Measurements from ENCODE around the gene GRM4. TPM values are rescaled to one million over a fixed set of nuclear protein-coding genes. Genes with fewer than 3 reads are reported as not detected.

The GRM4 gene
- total RNA-seq, 1 donor from 2014 or later, result 1.2 TPM

DNA sequence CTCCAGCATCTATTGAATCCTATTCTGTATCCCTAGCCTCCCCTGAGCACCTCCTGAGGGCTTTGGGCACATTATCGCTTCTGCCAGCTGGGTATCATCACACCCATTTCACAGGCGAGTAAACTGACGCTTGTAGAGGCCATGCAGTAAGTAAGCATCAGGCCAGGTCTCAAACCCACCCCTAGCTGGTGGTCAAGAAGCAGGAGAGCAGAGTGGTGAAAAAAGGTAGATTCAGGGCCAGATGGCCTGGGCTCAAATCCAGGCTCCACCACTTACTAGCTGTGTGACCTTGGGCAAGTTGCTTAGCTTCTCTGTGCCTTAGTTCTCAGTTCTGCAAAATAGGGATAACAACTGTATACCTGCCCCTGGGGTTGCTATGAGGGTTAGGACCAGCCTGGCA, 19.9 kb downstream of the GRM4 start:
- Histone ChIP-seq H3F3A (ENCODE audit: low read depth) (peaks cover 1% of the 10 kb centered on the region), H3K4me2 (no peak overlapping the region), H3K4me3 (no peak overlapping the region), H3K36me3 (no peaks in the 10 kb centered on the region), H3K79me2 (ENCODE audit: low read depth) (no peaks in the 10 kb centered on the region), H3K9me3 (ENCODE audit: low read depth) (no peaks in the 10 kb centered on the region), H3K4me1 (no peaks in the 10 kb centered on the region), H3K9ac (no peak overlapping the region), H3K27me3 (no peaks in the 10 kb centered on the region), H4K20me1 (ENCODE audit: low read depth) (peaks cover under 1% of the 10 kb centered on the region), H3K27ac (no peak overlapping the region), H2AFZ (replicated peaks) (no peak overlapping the region)
- no peaks in the 10 kb centered on the region for H3K36me3 Mint-ChIP-seq
- peaks cover 3% of the 10 kb centered on the region for H3K4me1 Mint-ChIP-seq
- no peak for DNase-seq (ENCODE audit: low spot score)
- H3K27me3 Mint-ChIP-seq (ENCODE audit: insufficient read depth, low read depth), result peaks cover 10% of the 10 kb centered on the region
- no peaks in the 10 kb centered on the region for H3K9me3 Mint-ChIP-seq
- H3K27ac Mint-ChIP-seq, result no peak overlapping the region
- H3K4me3 Mint-ChIP-seq, result no peak overlapping the region
- TF ChIP-seq EZH2phosphoT487 (IDR thresholded peaks at IDR 0.05) (no peak), EZH2 (IDR thresholded peaks at IDR 0.05) (no peak)
- TF ChIP-seq, protein P1, sequence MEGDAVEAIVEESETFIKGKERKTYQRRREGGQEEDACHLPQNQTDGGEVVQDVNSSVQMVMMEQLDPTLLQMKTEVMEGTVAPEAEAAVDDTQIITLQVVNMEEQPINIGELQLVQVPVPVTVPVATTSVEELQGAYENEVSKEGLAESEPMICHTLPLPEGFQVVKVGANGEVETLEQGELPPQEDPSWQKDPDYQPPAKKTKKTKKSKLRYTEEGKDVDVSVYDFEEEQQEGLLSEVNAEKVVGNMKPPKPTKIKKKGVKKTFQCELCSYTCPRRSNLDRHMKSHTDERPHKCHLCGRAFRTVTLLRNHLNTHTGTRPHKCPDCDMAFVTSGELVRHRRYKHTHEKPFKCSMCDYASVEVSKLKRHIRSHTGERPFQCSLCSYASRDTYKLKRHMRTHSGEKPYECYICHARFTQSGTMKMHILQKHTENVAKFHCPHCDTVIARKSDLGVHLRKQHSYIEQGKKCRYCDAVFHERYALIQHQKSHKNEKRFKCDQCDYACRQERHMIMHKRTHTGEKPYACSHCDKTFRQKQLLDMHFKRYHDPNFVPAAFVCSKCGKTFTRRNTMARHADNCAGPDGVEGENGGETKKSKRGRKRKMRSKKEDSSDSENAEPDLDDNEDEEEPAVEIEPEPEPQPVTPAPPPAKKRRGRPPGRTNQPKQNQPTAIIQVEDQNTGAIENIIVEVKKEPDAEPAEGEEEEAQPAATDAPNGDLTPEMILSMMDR (IDR thresholded peaks at IDR 0.05), result no peak

DNA sequence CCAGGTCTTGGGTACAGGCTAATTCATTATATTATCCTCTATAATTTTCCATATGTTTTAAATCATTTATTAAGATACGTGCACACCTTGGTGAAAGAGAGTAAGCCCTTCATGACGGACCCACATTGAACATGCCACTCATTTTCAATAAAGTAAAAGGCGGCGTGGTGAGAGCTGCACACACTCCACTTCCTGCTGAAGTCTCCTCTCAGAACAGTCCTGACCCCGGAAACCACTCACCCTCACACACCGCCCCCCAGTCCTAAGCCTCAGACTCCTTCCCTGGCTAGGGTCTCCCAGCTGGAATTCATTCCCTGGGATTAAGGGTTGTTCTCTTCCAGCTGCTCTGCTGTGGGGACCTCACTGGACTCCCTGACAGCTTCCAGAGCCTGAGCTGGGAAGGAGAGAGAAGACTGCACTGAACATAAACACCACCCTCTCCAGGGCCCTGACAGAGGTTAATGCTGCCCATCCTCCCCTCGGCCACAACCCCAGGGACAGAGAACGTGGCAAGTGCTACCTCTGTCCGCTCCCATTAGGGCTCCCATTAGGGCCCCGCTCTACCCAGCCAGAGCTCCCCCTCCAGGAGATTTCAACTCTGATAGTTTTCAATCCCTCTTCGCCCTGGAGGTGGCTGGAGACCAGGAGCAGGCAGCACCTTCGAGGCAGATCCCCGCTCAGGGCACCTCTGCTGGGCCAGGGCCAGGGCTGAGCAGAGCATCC, 24.8 kb downstream of the GRM4 start:
- Histone ChIP-seq H2AFZ (replicated peaks) (no peak overlapping the region), H3K9me3 (ENCODE audit: low read depth) (no peaks in the 10 kb centered on the region), H4K20me1 (ENCODE audit: low read depth) (peaks cover 4% of the 10 kb centered on the region), H3K36me3 (no peaks in the 10 kb centered on the region), H3K4me2 (no peak overlapping the region), H3K27me3 (no peaks in the 10 kb centered on the region), H3K27ac (no peak overlapping the region), H3K4me1 (no peaks in the 10 kb centered on the region), H3K9ac (no peak overlapping the region), H3F3A (ENCODE audit: low read depth) (no peaks in the 10 kb centered on the region), H3K79me2 (ENCODE audit: low read depth) (no peaks in the 10 kb centered on the region), H3K4me3 (no peak overlapping the region)
- peak; percentile 41 for DNase-seq (ENCODE audit: low spot score)
- Mint-ChIP-seq H3K4me1 (peaks cover 7% of the 10 kb centered on the region), H3K27me3 (ENCODE audit: insufficient read depth, low read depth) (peaks cover 13% of the 10 kb centered on the region), H3K4me3 (no peak overlapping the region), H3K36me3 (no peaks in the 10 kb centered on the region), H3K9me3 (no peaks in the 10 kb centered on the region), H3K27ac (no peak overlapping the region)
- no peak for TF ChIP-seq EZH2 (IDR thresholded peaks at IDR 0.05)
- no peak for TF ChIP-seq EZH2phosphoT487 (IDR thresholded peaks at IDR 0.05)
- TF ChIP-seq, protein P1 (IDR thresholded peaks at IDR 0.05), result peak; percentile 16

DNA sequence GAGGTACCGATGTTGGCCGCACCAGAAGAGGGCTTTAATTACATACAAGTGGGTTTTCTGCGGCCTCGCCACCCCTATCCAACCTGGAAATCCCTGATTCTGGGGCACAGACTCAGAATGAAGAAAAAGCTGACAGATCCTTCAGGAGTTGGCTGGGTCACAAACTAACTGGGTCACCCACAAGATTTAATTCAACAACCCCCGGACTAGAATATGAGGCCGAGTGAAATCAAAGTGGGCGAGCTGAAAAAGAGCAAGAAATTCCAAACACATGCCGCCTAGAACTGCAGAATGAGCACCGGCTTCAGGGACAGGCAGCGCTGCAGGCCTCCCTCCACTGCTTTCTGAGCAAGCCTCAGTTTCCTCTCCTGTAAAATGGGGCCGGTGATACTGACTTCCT, 30.0 kb downstream of the GRM4 start:
- H3K4me3 Mint-ChIP-seq, result no peak overlapping the region
- no peaks in the 10 kb centered on the region for H3K9me3 ChIP-seq (ENCODE audit: low read depth)

More for the DNA sequence above, 30.0 kb downstream of the GRM4 start:
- H3K27ac ChIP-seq, result no peak overlapping the region
- H4K20me1 ChIP-seq (ENCODE audit: low read depth), result peaks cover 25% of the 10 kb centered on the region
- no peak overlapping the region for H2AFZ ChIP-seq (replicated peaks)
- H3K27ac Mint-ChIP-seq, result no peak overlapping the region
- H3K9me3 Mint-ChIP-seq, result no peaks in the 10 kb centered on the region
- no peaks in the 10 kb centered on the region for H3K36me3 ChIP-seq
- no peaks in the 10 kb centered on the region for H3F3A ChIP-seq (ENCODE audit: low read depth)
- H3K27me3 Mint-ChIP-seq (ENCODE audit: insufficient read depth, low read depth), result peaks cover 23% of the 10 kb centered on the region
- TF ChIP-seq EZH2 (IDR thresholded peaks at IDR 0.05) (no peak), EZH2phosphoT487 (IDR thresholded peaks at IDR 0.05) (no peak)
- TF ChIP-seq, protein P1 (IDR thresholded peaks at IDR 0.05), result no peak
- H3K79me2 ChIP-seq (ENCODE audit: low read depth), result no peaks in the 10 kb centered on the region
- H3K36me3 Mint-ChIP-seq, result no peaks in the 10 kb centered on the region
- no peaks in the 10 kb centered on the region for H3K27me3 ChIP-seq
- no peak overlapping the region for H3K4me2 ChIP-seq
- no peak overlapping the region for H3K9ac ChIP-seq
- H3K4me1 Mint-ChIP-seq, result peaks cover 5% of the 10 kb centered on the region
- no peak for DNase-seq (ENCODE audit: low spot score)
- H3K4me1 ChIP-seq, result no peaks in the 10 kb centered on the region
- H3K4me3 ChIP-seq, result no peak overlapping the region
